Measurements from ENCODE around the gene SPRY4. TPM values are rescaled to one million over a fixed set of nuclear protein-coding genes. Genes with fewer than 3 reads are reported as not detected.
A peak's percentile ranks its signal among the peaks of the same experiment; 100 is the strongest.

SPRY4 gene
- total and polyA plus RNA-seq, 2 of the 13 experiments (the other 11 are each of a cell fraction or from before 2014, with no cell fraction given) = 8.9 to 17.8 TPM

- Histone ChIP-seq H3K4me1 (ENCODE audit: insufficient read depth, low read length) (peaks cover 50% of the 10 kb centered on the region), H3K4me2 (ENCODE audit: low read depth, low read length) (peak overlapping the region; percentile 29), H3K27ac (ENCODE audit: extremely low read length, insufficient read depth, low read length) (no peak overlapping the region), H4K20me1 (ENCODE audit: insufficient read depth, low read length) (no peaks in the 10 kb centered on the region), H3K36me3 (replicated peaks in 1 of 2; ENCODE audit: control insufficient read depth in 1 of 2, insufficient read depth in 2 of 2, low read length in 2 of 2) (no peaks in the 10 kb centered on the region), H2AFZ (ENCODE audit: low read length) (no peak overlapping the region), H3K9me3 (ENCODE audit: low read length) (no peaks in the 10 kb centered on the region), H3K9ac (ENCODE audit: insufficient read depth, low read depth, low read length) (no peak overlapping the region), H3K4me3 (replicated peaks in 1 of 3; ENCODE audit: insufficient read depth in 1 of 3, low read depth in 2 of 3, low read length in 3 of 3) (no peak overlapping the region), H3K27me3 (ENCODE audit: control insufficient read depth in 1 of 2, insufficient read depth in 2 of 2, low read length in 2 of 2) (no peaks in the 10 kb centered on the region), H3K79me2 (ENCODE audit: insufficient read depth, low read length) (no peaks in the 10 kb centered on the region)
- no peak for TF ChIP-seq ZNF34 (CRISPR knock-in tag; IDR thresholded peaks at IDR 0.05; ENCODE audit: borderline replicate concordance)
- peak in 1 of 2 experiments; percentile 78; a peak in 2 of 4 replicates for TF ChIP-seq ATF4 (CRISPR knock-in tag; IDR thresholded peaks at IDR 0.05)
- TF ChIP-seq RXRB (CRISPR knock-in tag; IDR thresholded peaks at IDR 0.05; ENCODE audit: borderline replicate concordance) = no peak
- TF ChIP-seq CEBPB (IDR thresholded peaks at IDR 0.05; ENCODE audit: borderline replicate concordance, low read depth, low read length) = peak; percentile 56; the same call in 1 of the 2 replicates
- TF ChIP-seq ZNF317 (CRISPR knock-in tag; IDR thresholded peaks at IDR 0.05) = no peak
- peak; percentile 70 for TF ChIP-seq CEBPG (CRISPR knock-in tag; IDR thresholded peaks at IDR 0.05)
- ATAC-seq (no peak), DNase-seq (ENCODE audit: low spot score) (no peak), FAIRE-seq (no peak)
- ChIA-PET POLR2A (no interaction called here), CTCF (ENCODE audit: low intra/inter-chr PET ratio, low total read pairs) (no interaction called here)
- 100% methylated on average over 1 of the region's 1 CpG for WGBS (ENCODE audit: low lambda C conversion rate)
- in situ Hi-C loops (cut with HindIII; ENCODE audit: extremely low pct_ligation_motif_present, low pct_unique_long_range_greater_than_20kb) (no loop called here), intact Hi-C loops (cut with micrococcal nuclease; ENCODE audit: unreplicated experiment) (no loop called here)
- BruUV-seq (replicated peaks) = no TSS peak
Measured at GRCh38 chr5:142278627-142279026, 46.2 kb downstream of the SPRY4 start.

- H3K4me2 ChIP-seq (ENCODE audit: low read depth, low read length) = peak overlapping the region; percentile 67
- whole genome bisulfite sequencing (ENCODE audit: low lambda C conversion rate) = 4% methylated on average over 3 of the region's 3 CpGs
Measured at GRCh38 chr5:142277796-142278195, 47.0 kb downstream of the SPRY4 start.

More at GRCh38 chr5:142277796-142278195, 47.0 kb downstream of the SPRY4 start:
- Histone ChIP-seq H3K27ac (ENCODE audit: extremely low read length, insufficient read depth, low read length) (no peak overlapping the region), H3K9me3 (ENCODE audit: low read length) (no peaks in the 10 kb centered on the region), H3K9ac (ENCODE audit: insufficient read depth, low read depth, low read length) (no peak overlapping the region), H3K4me3 (replicated peaks in 1 of 3; ENCODE audit: insufficient read depth in 1 of 3, low read depth in 2 of 3, low read length in 3 of 3) (peak overlapping the region in 1 of 3 experiments; percentile 20; a peak in 1 of 6 replicates), H3K36me3 (replicated peaks in 1 of 2; ENCODE audit: control insufficient read depth in 1 of 2, insufficient read depth in 2 of 2, low read length in 2 of 2) (no peaks in the 10 kb centered on the region), H4K20me1 (ENCODE audit: insufficient read depth, low read length) (no peaks in the 10 kb centered on the region), H3K79me2 (ENCODE audit: insufficient read depth, low read length) (no peaks in the 10 kb centered on the region), H2AFZ (ENCODE audit: low read length) (no peak overlapping the region), H3K27me3 (ENCODE audit: control insufficient read depth in 1 of 2, insufficient read depth in 2 of 2, low read length in 2 of 2) (no peaks in the 10 kb centered on the region), H3K4me1 (ENCODE audit: insufficient read depth, low read length) (peaks cover 50% of the 10 kb centered on the region)
- no peak for DNase-seq (ENCODE audit: low spot score)
- CTCF ChIA-PET (ENCODE audit: low intra/inter-chr PET ratio, low total read pairs) = no interaction called here
- intact Hi-C loops (cut with micrococcal nuclease; ENCODE audit: unreplicated experiment) = no loop called here
- no peak for ATAC-seq
- TF ChIP-seq PPARG (CRISPR knock-in tag; conservative IDR thresholded peaks at IDR 0.05) (0 out of 2 replicates have a peak, but pooled peaks have one; percentile 21), ZNF83 (CRISPR knock-in tag; IDR thresholded peaks at IDR 0.05; ENCODE audit: borderline replicate concordance) (no peak), ZNF264 (CRISPR knock-in tag; IDR thresholded peaks at IDR 0.05) (peak; percentile 60; the same call in 1 of the 2 replicates), SAP130 (CRISPR knock-in tag; IDR thresholded peaks at IDR 0.05; ENCODE audit: low read depth) (peak; percentile 29; the same call in 1 of the 2 replicates), SOX13 (IDR thresholded peaks at IDR 0.05) (no peak), SOX13 (CRISPR knock-in tag; conservative IDR thresholded peaks at IDR 0.05 in 1 of 2, IDR thresholded peaks at IDR 0.05 in 1 of 2) (peak in 1 of 2 experiments; percentile 28; a peak in 1 of 4 replicates), REXO4 (CRISPR knock-in tag; IDR thresholded peaks at IDR 0.05; ENCODE audit: borderline replicate concordance) (no peak)
- POLR2A ChIA-PET = no interaction called here
- no peak for FAIRE-seq
- in situ Hi-C loops (cut with HindIII; ENCODE audit: extremely low pct_ligation_motif_present, low pct_unique_long_range_greater_than_20kb) = no loop called here
- BruUV-seq (replicated peaks) = no TSS peak

Data from HepG2 (cell line).